GM19099 (cell line): ENCODE measurements around the gene SHROOM2.

Source experiments
- POLR2A ChIP-seq: IDR thresholded peaks from 3 replicates; pipeline ENCODE4 v1.6.1; 2011; ENCODE audit warnings: low read depth; ENCODE audit not compliant: insufficient read length; ENCODE audit errors: extremely low read depth

SHROOM2 gene

GRCh38 chrX:9871701-9872268 lies 85.6 kb downstream of the SHROOM2 start:
- no peak for TF ChIP-seq POLR2A

- no peak for TF ChIP-seq POLR2A
Observed at GRCh38 chrX:9873360-9873759, 87.1 kb downstream of the SHROOM2 start.

- no peak for TF ChIP-seq POLR2A
Observed at GRCh38 chrX:9873952-9874351, 87.7 kb downstream of the SHROOM2 start.

GRCh38 chrX:9874483-9874882 lies 88.3 kb downstream of the SHROOM2 start:
- TF ChIP-seq POLR2A, result no peak

GRCh38 chrX:9875801-9876200 lies 89.6 kb downstream of the SHROOM2 start:
- TF ChIP-seq POLR2A, result no peak

- no peak for TF ChIP-seq POLR2A
Observed at GRCh38 chrX:9876201-9876600, 90.0 kb downstream of the SHROOM2 start.

GRCh38 chrX:9878146-9878820 lies 92.1 kb downstream of the SHROOM2 start:
- no peak for TF ChIP-seq POLR2A

GRCh38 chrX:9880237-9880636 lies 94.0 kb downstream of the SHROOM2 start:
- TF ChIP-seq POLR2A, result no peak

GRCh38 chrX:9880870-9881269 lies 94.6 kb downstream of the SHROOM2 start:
- no peak for TF ChIP-seq POLR2A

- TF ChIP-seq POLR2A, result no peak
Observed at GRCh38 chrX:9882669-9883446, 96.6 kb downstream of the SHROOM2 start.

- no peak for TF ChIP-seq POLR2A
Observed at GRCh38 chrX:9884031-9884779, 98.0 kb downstream of the SHROOM2 start.

- no peak for TF ChIP-seq POLR2A
Observed at GRCh38 chrX:9885150-9885549, 98.9 kb downstream of the SHROOM2 start.

GRCh38 chrX:9887659-9888297 lies 101.5 kb downstream of the SHROOM2 start:
- TF ChIP-seq POLR2A, result no peak

- no peak for TF ChIP-seq POLR2A
Observed at GRCh38 chrX:9888953-9889470, 102.8 kb downstream of the SHROOM2 start.

GRCh38 chrX:9890681-9891091 lies 104.5 kb downstream of the SHROOM2 start:
- TF ChIP-seq POLR2A, result no peak
